Renal pelvis (tissue), 4 donors: ENCODE measurements around the gene CELF5. TPM values are rescaled to one million over a fixed set of nuclear protein-coding genes. Genes with fewer than 3 reads are reported as not detected.
"Not testable (repeated sequence)": the region's sequence is repeated elsewhere in the genome, so short reads cannot be mapped to it uniquely, and the experiment has no call there.

Experiments
- DNase-seq: peaks from one replicate; pipeline ENCODE4 v3.0.0-alpha.2; 2013
- polyA plus RNA-seq, 3 donors: library from polyadenylated mRNA; unstranded; fragments of 120-200 nt; gene quantifications; one replicate each; pipeline ENCODE4 v1.2.1, GENCODE V29; 2013; ENCODE audit not compliant: insufficient read length in 3 of 3

The CELF5 gene
- polyA plus RNA-seq, 3 donors: 1.1 to 1.3 (median 1.1) TPM

- no peak for DNase-seq
These were observed 18.1 kb upstream of the CELF5 start for GRCh38 chr19:3206216-3206953.

- no peak for DNase-seq
These were observed 16.8 kb upstream of the CELF5 start for GRCh38 chr19:3207461-3208242.

GRCh38 chr19:3208317-3209207 lies 15.9 kb upstream of the CELF5 start:
- DNase-seq: no peak

- no peak for DNase-seq
These were observed 14.0 kb upstream of the CELF5 start for GRCh38 chr19:3210347-3211017.

GRCh38 chr19:3211191-3211590 lies 13.3 kb upstream of the CELF5 start:
- no peak for DNase-seq

GRCh38 chr19:3213159-3213558 lies 11.3 kb upstream of the CELF5 start:
- DNase-seq: no peak

- no peak for DNase-seq
These were observed 7.6 kb upstream of the CELF5 start for GRCh38 chr19:3216874-3217273.

GRCh38 chr19:3220576-3220975 lies 3.9 kb upstream of the CELF5 start:
- no peak for DNase-seq

- not testable (repeated sequence) for DNase-seq
These were observed 2.9 kb upstream of the CELF5 start for GRCh38 chr19:3221576-3221975.

GRCh38 chr19:3222709-3223108 lies 1.8 kb upstream of the CELF5 start:
- DNase-seq: no peak

GRCh38 chr19:3225169-3225485 lies 666 bp downstream of the CELF5 start:
- no peak for DNase-seq

- DNase-seq: no peak
These were observed 1.2 kb downstream of the CELF5 start for GRCh38 chr19:3225677-3226093.

GRCh38 chr19:3227054-3227626 lies 2.7 kb downstream of the CELF5 start:
- no peak for DNase-seq

GRCh38 chr19:3229346-3229743 lies 4.9 kb downstream of the CELF5 start:
- DNase-seq: no peak

- no peak for DNase-seq
These were observed 5.5 kb downstream of the CELF5 start for GRCh38 chr19:3229888-3230496.

- no peak for DNase-seq
These were observed 6.8 kb downstream of the CELF5 start for GRCh38 chr19:3231288-3231687.

- no peak for DNase-seq
These were observed 8.7 kb downstream of the CELF5 start for GRCh38 chr19:3233116-3233515.

- no peak for DNase-seq
These were observed 9.4 kb downstream of the CELF5 start for GRCh38 chr19:3233831-3234230.

GRCh38 chr19:3234800-3235199 lies 10.3 kb downstream of the CELF5 start:
- no peak for DNase-seq

- DNase-seq: not testable (repeated sequence)
These were observed 11.1 kb downstream of the CELF5 start for GRCh38 chr19:3235604-3236003.

GRCh38 chr19:3236272-3236671 lies 11.8 kb downstream of the CELF5 start:
- no peak for DNase-seq
